Activated CD4-positive, alpha-beta T cell treated with anti-CD3 and anti-CD28 coated beads for 1 hour (primary cell): ENCODE results near the gene STARD9.
"Not testable (repeated sequence)": the region's sequence is repeated elsewhere in the genome, so short reads cannot be mapped to it uniquely, and the experiment has no call there.

ENCODE experiments used
- DNase-seq: peaks from one replicate; pipeline ENCODE4 v3.0.0-alpha.2; 2020

The STARD9 gene

DNA sequence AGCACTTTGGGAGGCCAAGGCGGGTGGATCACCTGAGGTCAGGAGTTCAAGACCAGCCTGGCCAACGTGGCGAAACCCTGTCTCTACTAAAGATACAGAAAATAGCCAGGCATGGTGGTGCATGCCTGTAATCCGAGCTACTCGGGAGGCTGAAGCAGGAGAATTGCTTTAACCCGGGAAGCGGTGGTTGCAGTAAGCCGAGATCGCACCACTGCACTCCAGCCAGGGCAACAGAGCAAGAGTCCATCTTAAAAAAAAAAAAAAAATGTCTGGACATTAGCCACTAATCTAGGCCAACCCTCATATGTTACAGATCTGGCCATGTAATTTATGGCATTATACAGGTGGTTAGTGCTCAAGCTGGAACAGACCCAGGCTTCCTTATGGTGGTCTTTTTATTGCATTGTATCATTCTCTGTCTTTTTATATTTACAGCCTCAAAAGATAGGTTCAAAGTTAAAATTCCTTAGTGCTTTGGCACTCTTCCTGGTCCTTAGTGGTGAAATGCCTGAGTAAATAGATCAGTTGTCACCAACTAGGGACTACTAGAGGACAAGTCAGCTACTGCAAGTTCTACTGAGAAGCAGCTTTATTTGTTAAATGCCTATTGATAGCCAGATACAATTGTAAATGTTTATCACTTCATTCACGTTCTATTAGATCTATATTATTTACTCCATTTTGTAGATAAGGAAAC is 16.0 kb downstream of the STARD9 start:
- no peak for DNase-seq

DNA sequence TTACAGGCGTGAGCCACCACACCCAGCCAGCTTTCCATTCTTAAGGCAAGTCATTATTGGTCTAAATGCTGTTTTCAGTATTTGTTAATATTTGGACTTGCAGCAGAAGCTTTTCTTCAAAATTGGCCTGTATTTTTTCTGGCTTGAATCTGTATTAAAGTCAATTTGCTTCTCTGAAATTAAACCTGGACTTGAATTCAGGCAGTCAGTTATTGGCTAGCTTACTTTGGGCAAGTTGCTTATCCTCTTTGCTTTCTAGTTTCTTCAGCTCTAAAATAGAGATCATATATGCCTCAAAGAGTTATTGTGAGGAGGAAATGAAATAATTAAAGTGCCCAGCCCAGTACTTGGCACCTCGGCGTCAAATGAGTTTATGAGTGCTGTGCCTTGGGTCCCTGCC is 17.3 kb downstream of the STARD9 start:
- no peak for DNase-seq

DNA sequence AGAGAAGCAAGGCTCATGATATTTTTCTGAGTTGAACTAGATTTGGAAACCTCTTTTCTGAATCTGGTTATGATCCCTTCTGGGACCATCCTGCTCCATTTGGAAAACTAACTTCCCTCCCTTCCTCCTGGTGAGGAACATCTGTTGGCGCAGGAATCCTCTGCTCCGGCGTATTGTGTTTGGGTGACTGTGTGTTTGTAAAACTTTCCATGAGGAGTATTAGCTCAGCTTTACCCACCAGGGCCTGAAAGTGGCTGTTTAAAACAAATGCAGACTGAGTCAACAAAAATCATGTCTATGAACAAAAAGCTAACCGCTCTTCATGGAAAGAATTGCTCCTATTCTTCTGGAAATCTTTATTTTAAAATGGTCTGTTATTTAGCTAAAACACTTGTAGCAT is 17.7 kb downstream of the STARD9 start:
- no peak for DNase-seq

DNA sequence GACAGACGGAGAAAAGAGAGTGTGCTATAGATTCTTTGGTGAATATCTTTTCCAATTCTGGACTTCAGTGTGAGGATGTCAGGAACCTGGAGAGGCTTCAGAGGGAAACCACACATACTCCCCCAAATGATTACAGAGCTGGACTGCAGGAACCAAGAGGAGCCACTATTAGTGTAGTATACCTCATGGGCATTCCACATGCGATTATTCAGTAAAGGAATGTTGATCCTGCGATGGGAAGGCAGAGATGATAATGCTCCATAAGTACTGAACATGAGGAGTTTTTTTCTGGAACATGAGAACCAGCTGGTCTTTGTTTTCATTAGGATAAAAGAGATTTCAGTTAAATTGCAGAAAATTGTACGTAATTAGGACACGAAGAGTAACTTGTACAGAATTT is 18.7 kb downstream of the STARD9 start:
- DNase-seq, result no peak

DNA sequence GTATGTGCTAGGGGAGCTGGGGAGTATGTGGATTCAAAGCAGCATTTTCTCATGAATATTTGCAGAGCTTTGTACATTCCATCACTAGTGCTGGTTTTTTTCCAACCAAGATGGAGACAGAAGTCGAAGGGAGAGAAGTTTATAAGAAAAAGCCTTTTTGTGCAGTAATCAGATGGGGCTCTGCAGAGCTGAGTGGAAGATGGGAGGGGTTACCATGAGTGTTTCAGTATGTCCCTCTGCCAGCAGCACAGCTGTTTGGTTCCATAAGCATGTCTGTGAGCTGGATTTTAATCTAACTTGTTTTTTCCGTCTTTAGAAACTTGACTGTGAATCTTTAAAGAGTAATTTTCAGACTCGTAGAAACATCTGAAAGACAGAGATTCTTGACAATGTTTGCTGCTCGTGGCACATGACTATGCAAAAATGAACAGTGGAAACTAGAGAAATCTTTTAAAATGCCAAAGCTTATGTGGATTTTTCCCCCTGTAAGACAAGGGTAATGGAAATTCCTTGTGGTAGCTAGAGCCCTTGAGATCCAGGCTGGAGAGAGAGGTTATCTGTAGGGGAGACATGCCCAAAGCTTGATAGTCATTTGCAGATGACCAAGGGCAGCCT is 20.3 kb downstream of the STARD9 start:
- DNase-seq, result no peak

DNA sequence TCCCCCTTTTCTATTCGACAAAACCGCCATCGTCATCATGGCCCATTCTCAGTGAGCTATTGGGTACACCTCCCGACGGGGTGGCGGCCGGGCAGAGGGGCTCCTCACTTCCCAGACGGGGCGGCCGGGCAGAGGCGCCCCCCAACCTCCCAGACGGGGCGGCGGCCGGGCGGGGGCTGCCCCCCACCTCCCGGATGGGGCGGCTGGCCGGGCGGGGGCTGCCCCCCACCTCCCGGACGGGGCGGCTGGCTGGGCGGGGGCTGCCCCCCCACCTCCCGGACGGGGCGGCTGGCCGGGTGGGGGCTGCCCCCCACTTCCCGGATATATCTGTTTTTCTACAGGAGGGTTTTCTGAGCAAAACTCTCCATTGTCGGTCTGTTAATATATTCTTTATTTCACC is 25.9 kb downstream of the STARD9 start:
- not testable (repeated sequence) for DNase-seq

DNA sequence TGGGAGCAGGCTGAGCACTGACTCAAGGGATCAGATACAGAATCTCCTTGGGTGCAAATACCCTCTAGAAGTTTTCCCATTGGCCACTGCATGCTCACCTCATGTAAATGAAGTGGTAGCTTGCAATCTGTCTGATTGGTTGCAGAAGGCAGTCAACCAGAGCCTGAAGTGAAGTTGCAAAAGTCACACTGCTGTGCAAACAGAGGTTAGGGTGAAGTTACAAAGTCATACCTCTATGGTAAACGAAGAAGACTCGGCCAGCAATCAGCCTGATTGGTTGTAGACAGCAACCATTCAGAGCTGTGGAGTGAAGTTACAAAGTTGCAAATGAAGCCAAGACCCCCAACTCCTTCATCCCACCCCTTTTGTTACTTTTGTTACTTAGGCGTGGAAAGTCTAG is 27.1 kb downstream of the STARD9 start:
- no peak for DNase-seq

DNA sequence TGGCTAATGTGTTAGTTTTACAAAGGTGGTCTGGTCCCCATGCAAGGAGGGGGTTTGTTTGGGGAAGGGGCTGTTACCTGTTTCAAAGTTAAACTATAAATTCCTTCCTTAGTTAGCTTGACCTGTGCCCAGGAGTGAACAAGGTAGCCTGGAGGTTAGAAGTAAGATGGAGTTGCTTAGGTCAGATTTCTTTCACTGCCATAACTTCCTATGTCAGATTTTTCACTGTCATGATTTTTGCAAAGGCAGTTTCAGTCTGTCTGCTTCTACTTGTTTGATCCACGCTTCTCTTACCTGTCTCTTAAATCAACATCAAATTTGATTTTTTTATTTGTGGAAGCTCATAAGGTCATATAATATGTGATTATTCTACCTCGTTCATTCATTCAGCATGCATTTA is 28.6 kb downstream of the STARD9 start:
- DNase-seq, result no peak

DNA sequence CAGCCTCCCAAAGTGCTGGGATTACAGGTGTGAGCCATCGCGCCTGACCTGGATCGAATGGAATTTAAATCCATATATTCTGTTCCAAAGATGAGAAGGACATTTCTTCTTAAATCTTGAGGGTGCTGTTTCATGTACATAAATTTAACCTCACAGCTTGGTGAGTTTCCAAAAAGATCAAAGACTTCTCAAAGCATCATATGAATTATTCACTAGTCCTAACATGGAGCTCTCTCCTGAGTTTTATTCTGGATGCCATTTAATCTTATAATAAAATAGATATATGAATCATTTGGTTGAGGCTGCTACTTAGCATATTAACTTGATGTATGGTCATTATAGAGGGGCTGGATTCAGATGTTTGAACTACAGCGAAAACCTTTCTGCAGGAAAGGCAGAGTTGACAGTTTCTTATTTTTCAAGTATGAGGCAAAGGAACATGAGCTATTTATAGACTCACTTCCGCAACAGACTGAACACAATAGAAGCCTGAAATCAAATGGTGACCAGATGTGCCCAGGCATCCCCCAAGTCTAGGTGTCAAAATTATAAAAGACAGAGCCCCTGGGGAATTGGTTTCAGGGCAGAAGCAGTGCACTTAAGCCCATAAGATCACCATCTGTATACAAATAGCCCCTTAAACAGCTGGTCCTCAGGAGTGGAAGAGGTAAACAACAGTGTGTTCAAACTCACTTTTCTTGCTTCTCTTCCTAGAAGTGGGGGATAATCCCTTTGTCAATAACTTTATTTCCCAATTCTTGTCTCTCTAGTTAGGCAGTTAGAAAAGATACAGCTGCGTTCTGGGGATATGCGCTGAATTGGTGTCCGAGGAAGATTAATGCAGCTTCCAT is 29.7 kb downstream of the STARD9 start:
- no peak for DNase-seq

DNA sequence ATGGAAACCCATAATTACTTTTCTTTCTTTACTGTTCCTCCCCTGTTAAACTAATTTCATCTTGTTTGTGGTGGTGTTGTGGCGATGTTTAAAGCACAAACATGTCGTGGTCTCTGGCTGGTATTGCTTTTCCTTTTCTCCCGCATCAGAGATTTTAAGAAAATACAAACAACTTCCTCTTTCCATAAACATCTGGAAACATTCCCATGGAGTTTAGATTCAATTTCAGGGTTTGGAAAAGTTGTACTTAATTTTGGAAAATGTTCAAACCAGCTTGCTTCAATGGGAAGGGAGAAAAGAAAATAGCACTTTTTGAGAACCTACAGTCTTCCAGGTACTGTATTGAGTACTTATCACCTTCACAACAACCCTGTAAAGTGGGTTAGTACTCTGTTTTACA is 30.4 kb downstream of the STARD9 start:
- no peak for DNase-seq

DNA sequence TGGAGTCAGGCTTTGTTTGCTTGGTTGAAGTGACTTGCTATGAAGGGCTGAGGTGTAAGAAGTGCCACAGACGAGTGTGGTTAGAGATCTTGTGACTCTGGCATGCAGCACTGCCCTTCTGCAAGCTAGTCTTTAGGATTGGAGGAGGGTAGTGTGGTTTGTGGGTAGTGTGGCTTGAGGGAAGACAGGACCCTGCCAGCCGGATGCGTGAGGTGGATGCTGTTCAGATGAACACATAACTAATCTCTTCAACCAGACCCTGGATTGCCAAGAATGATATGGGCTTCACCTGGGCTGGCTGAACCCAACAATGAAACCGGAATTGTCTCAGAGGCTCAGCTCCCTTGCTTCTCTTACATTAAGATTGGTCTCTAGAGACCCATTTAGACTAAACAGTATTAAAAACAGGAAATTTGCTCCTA is 32.7 kb downstream of the STARD9 start:
- no peak for DNase-seq

DNA sequence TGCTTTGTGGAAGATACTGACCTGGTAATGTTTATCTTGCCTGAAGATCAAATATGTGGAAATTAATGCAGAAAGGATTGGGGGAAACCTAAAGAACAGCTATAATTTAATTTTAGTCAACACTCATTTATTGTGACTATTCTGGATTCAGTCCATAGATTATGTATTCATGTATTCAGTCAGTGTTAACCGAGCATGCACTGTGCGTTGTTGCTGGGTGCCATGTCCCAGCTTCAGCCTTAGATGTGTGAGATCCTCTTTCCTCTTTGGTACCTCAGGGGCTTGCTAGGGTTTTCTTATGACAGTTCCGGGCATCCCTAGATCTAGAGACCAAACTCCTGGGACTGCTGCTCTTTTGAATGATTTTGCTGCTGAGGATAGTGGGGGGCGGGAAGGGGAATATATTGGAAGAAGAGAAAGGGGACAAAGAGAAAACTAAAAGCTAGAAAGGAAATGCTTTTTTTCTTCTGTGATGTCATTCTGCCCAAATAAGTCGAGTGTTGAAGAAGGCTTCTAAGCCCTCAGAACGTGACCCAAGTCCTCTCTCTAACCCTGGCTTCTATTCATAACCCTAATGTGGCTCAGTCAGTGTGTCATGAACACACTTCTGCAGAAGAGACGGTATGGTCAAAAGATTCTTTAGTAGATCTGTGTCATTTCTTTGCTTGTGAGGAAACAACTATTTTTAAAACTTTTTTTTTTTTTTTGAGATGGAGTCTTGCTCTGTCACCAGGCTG is 33.5 kb downstream of the STARD9 start:
- DNase-seq, result no peak

DNA sequence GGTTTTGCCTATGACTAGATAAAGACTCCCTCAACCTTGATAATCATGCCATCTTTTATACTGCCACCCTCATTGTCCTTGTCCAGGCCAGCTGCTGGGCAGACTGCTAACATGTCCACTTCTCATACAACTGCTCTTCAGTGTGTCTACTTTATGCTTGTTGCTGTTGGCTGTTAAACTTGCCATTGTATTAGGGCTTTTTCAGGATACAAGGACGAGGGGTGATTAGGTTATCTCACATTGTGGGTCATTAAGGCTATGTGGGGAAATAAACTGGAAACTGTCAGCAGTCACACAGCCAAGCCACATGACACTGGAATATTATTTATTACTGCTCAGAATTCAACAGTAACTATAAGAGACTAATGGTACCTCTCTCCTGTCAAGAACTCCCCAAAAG is 36.1 kb downstream of the STARD9 start:
- DNase-seq, result no peak

DNA sequence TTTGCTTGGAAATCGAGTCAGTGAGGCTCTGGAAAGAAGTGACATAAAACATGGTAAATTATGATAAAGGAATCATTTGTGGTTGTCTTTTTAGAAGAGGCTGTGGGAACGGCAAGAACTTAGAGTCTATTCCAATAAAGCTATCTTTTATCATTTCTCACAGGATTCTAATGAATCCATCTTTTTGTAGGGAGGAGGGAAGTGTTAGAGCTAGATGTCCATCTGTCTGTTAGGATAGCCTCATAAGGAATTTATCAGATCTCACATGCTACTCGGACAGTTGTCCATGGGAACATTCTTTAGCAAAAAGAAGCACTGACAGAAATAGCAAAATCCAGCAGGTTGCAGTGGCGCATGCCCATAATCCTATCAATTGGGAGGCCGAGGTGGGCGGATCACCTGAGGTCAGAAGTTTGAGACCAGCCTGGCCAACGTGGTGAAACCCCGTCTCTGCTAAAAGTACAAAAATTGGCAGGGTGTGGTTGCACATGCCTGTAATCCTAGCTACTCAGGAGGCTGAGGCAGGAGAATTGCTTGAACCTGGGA is 37.0 kb downstream of the STARD9 start:
- no peak for DNase-seq

DNA sequence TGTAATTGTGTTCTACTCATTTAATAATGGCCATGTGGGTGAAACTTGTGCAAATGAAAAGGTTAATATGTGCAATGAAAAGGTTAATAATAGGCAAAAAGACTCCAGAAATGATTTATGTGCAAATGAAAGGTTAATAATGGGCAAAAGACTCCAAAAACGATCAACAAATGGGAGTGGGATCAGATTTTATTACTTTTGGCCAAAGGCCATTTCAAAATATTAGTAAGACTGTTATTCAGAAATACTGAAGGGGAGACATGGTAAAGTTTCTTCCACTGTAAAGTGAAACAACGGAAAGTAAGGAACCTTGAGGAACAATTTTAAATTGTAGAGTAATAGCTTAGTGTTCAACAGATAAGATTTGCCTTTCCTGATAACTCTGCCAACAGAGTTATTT is 40.7 kb downstream of the STARD9 start:
- DNase-seq, result no peak

DNA sequence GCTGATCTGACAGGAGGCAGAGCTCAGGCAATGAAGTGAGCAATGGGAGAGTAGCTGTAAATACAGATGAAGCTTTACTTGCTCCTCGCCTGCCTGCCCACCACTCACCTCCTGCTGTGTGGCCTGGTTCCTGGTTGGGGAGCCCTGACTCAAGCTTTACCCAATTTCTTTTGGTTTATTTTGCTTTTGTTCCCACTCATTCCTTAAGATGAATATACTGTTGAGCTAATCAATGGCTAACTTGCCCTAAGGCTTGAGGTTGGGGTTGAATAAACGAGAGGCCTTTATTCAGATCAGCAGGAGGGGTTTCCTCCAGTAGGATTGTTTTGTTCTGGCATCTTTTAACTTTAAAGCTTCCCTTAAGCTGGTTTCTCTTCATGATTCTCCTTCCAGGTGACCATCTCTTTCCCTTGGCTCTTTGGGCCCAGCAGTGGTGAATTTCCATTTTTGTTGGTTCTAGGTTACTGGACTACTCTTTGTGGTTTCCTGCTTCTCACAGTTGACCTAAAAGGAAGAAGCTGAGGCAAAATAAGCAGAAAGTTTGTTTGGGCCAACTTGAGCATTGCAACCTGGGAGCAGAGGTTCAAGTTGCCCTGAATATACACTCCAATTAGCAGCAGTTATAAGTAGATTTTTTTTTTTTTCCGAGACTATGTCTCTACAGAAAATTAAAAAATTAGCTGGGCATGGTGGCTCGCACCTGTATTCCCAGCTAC is 44.4 kb downstream of the STARD9 start:
- DNase-seq, result no peak

DNA sequence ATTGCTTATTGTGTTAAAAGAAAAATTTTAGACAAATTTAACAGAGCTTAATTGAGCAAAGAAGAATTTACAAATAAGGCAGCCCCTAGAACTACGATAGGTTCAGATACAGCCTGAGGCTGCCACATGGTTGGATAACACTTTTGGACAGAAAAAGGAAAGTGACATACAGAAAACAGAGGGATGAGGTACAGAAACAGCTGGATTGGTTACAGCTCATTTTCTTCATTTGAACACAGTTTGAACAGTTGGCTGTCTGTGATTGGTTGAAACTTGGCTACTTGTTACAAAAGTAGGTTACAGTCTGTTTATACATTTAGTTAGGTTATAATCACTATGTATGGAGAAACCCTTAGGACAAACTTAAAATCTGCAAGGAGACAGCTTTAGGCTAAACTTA is 46.0 kb downstream of the STARD9 start:
- no peak for DNase-seq

DNA sequence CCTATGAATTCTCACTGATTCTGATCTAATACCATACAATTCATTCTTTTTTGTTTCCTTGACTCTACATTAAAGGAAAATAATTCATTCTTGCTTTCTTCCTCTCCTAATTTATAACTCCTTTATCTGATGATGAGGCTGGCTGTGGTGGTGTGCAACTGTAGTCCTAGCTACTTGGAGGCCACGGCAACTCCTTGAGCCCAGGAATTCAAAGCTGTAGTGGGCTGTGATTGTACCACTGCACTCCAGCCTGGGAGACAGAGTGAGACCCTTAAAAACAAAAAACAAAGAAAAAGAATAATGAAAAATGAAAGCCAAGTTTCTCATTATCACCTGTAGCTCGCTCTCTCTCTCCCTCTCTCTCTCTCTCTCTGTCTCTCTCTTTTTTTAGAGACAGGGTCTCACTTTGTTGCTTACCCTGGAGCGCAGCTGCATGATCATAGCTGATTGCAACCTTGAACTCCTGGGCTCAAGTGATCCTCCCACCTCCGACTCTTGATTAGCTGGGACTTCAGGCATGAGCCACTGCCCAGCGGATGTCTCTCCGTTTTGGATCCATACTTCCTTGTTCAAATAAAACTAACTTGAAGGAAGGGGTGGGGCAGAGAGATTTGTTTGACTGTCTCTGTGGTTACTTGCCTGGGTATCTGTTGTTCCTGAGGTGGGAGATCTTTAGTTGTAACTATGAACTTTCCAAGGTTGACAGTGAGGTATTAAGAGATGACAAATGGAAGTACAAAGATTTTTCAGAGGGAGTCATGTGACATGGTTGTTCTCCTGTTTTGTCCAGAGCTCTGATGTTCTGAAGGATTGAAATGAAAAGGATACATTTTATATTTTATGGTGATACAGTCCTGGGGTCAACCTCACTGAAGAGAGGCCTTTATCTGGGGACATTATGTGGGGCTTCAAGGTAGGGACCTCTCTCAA is 46.9 kb downstream of the STARD9 start:
- no peak for DNase-seq

DNA sequence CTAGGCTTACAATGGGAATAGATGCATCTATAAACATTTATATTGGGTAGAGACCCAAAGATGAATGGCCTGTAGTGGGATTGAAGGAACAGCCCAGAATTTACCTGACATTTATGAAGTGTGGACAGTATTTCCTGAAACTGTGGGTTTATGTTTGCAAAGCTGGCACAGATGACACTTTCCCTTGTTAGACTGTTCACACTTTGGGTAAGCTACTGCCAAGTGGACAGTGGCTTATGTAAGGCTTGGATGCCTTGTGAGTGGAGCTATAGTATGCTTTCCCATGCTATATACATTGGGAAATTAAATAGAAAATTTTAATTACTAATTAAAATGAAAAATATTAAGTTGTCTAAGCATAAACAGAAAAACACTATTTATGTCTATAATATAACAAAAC is 48.5 kb downstream of the STARD9 start:
- no peak for DNase-seq

DNA sequence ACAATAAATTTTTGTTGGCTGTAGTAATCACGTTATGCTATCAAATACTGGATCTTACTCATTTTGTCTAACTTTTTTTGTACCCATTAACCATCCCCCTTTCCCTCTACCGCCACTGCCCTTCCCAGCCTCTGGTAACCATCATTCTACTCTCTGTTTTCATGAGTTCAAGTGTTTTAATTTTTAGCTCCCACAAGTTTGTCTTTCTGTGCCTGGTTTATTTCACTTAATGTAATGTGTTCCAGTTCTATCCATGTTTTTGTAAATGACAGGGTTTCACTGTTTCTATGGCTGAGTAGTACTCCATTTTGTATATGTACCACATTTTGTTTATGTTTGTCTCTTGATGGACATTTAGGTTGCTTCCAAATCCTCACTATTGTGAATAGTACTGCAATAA is 52.1 kb downstream of the STARD9 start:
- DNase-seq, result no peak

DNA sequence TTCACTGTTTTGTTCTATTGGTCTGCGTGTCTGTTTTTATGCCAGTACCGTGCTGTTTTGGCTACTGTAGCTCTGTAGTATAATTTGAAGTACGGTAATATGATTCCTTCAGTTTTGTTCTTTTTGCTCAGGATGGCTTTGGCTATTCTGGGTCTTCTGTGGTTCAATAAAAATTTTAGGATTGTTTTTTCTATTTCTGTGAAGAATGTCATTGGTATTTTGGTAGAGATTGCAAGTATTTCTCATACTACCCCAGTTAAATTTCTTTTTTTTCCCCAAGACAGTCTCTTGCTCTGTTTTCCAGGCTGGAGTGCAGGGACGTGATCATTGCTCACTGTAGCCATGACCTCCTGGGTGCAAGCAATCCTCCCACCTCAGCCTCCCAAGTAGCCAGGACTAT is 53.4 kb downstream of the STARD9 start:
- no peak for DNase-seq
